WTC11 (cell line): ENCODE results near the gene STARD10. TPM values are rescaled to one million over a fixed set of nuclear protein-coding genes. Genes with fewer than 3 reads are reported as not detected.

Experiments used
- ATAC-seq: fragments of 200-7000 bp; cut with Tn5 transposase; 2 replicates; pipeline ENCODE4 v1.10.0; 2021; ENCODE audit warnings: mild to moderate bottlenecking, moderate library complexity
- CTCF ChIA-PET: fragments of 300-600 bp; sonication (Branson Sonifier 250); formaldehyde crosslinking; loops from one replicate; lab custom pipeline; 2021; ENCODE audit warnings: antibody characterized with exemption; lab: Charles Lee
- POLR2A ChIA-PET: fragments of 350-600 bp; sonication (Branson Sonifier 250); formaldehyde crosslinking; loops from one replicate; lab custom pipeline; 2021; ENCODE audit warnings: antibody characterized with exemption; lab: Charles Lee
- DNase-seq: peaks from one replicate; pipeline ENCODE4 v3.0.0; 2021; ENCODE audit warnings: low spot score
- H3K27ac Mint-ChIP-seq: 2 replicates; pipeline ENCODE4 v1.8.0; 2021; ENCODE audit warnings: mixed read lengths
- H3K27me3 Mint-ChIP-seq: 2 replicates; pipeline ENCODE4 v1.8.0; 2021; ENCODE audit warnings: low read depth, mild to moderate bottlenecking, moderate library complexity, mixed read lengths
- H3K36me3 Mint-ChIP-seq: 2 replicates; pipeline ENCODE4 v1.8.0; 2021; ENCODE audit warnings: mixed read lengths
- H3K4me1 Mint-ChIP-seq: 2 replicates; pipeline ENCODE4 v1.8.0; 2022; ENCODE audit warnings: mixed read lengths
- H3K4me3 Mint-ChIP-seq: 2 replicates; pipeline ENCODE4 v1.8.0; 2021; ENCODE audit warnings: mild to moderate bottlenecking, moderate library complexity, mixed read lengths
- H3K9me3 Mint-ChIP-seq: 2 replicates; pipeline ENCODE4 v1.8.0; 2021; ENCODE audit warnings: mixed read lengths
- ATF2 ChIP-seq: sonication (generic); formaldehyde crosslinking; IDR thresholded peaks from 2 replicates; pipeline ENCODE4 v1.8.1; 2022; ENCODE audit warnings: low read depth, missing genetic modification reagents, borderline replicate concordance
- ATF6 ChIP-seq: sonication (generic); formaldehyde crosslinking; IDR thresholded peaks from 2 replicates; pipeline ENCODE4 v1.8.1; 2023; ENCODE audit warnings: mild to moderate bottlenecking, missing genetic modification reagents
- CBFB ChIP-seq: sonication (generic); formaldehyde crosslinking; IDR thresholded peaks from 2 replicates; pipeline ENCODE4 v1.8.1; 2022; ENCODE audit warnings: mild to moderate bottlenecking, low read depth, missing genetic modification reagents
- CDX4 ChIP-seq: fragments of 250-450 bp; sonication (Bioruptor Pico); IDR thresholded peaks from 2 replicates; pipeline ENCODE4 v1.9.0; 2021; ENCODE audit warnings: moderate library complexity, mild to moderate bottlenecking, inconsistent platforms, borderline replicate concordance
- E2F5 ChIP-seq: sonication (generic); formaldehyde crosslinking; IDR thresholded peaks from 2 replicates; pipeline ENCODE4 v1.8.1; 2022; ENCODE audit warnings: mild to moderate bottlenecking, moderate library complexity, missing genetic modification reagents
- ESRRA ChIP-seq: sonication (generic); formaldehyde crosslinking; IDR thresholded peaks from 2 replicates; pipeline ENCODE4 v1.8.1; 2022; ENCODE audit warnings: mild to moderate bottlenecking, missing genetic modification reagents, borderline replicate concordance
- ETV6 ChIP-seq: sonication (generic); formaldehyde crosslinking; IDR thresholded peaks from 2 replicates; pipeline ENCODE4 v1.8.1; 2022; ENCODE audit warnings: mild to moderate bottlenecking, missing genetic modification reagents
- FOXP1 ChIP-seq: sonication (generic); formaldehyde crosslinking; IDR thresholded peaks from 2 replicates; pipeline ENCODE4 v1.8.0; 2022; ENCODE audit warnings: missing genetic modification reagents, mild to moderate bottlenecking, moderate library complexity, borderline replicate concordance
- GTF2I ChIP-seq: fragments of 250-450 bp; sonication (Bioruptor Pico); conservative IDR thresholded peaks from 2 replicates; pipeline ENCODE4 v1.4.0; 2021; ENCODE audit warnings: mild to moderate bottlenecking
- HMGA2 ChIP-seq: fragments of 250-450 bp; sonication (Bioruptor Pico); IDR thresholded peaks from 2 replicates; pipeline ENCODE4 v1.4.0; 2021; ENCODE audit warnings: mild to moderate bottlenecking, moderate library complexity
- JAZF1 ChIP-seq: fragments of 250-450 bp; sonication (Bioruptor Pico); IDR thresholded peaks from 2 replicates; pipeline ENCODE4 v1.9.0; 2021; ENCODE audit warnings: moderate library complexity, mild to moderate bottlenecking, inconsistent platforms
- JUN ChIP-seq: sonication (generic); formaldehyde crosslinking; IDR thresholded peaks from 2 replicates; pipeline ENCODE4 v1.8.0; 2023; ENCODE audit warnings: mild to moderate bottlenecking, missing genetic modification reagents
- MXD4 ChIP-seq: fragments of 250-450 bp; sonication (Bioruptor Pico); IDR thresholded peaks from 2 replicates; pipeline ENCODE4 v1.8.0; 2021; ENCODE audit warnings: mild to moderate bottlenecking, moderate library complexity, borderline replicate concordance
- MYBL2 ChIP-seq: sonication (generic); formaldehyde crosslinking; IDR thresholded peaks from 2 replicates; pipeline ENCODE4 v1.8.1; 2023; ENCODE audit warnings: mild to moderate bottlenecking, moderate library complexity, missing genetic modification reagents
- NFE2L1 ChIP-seq: sonication (generic); formaldehyde crosslinking; IDR thresholded peaks from 2 replicates; pipeline ENCODE4 v1.8.1; 2023; ENCODE audit warnings: missing genetic modification reagents
- NR3C1 ChIP-seq: sonication (generic); formaldehyde crosslinking; conservative IDR thresholded peaks from 2 replicates; pipeline ENCODE4 v1.8.1; 2023; ENCODE audit warnings: low read depth, mild to moderate bottlenecking, missing genetic modification reagents
- ZMAT4 ChIP-seq: fragments of 250-450 bp; sonication (Bioruptor Pico); IDR thresholded peaks from 2 replicates; pipeline ENCODE4 v1.9.0; 2021; ENCODE audit warnings: mild to moderate bottlenecking
- ZNF232 ChIP-seq: sonication (generic); formaldehyde crosslinking; IDR thresholded peaks from 2 replicates; pipeline ENCODE4 v1.8.0; 2022; ENCODE audit warnings: mild to moderate bottlenecking, missing genetic modification reagents
- ZNF396 ChIP-seq: fragments of 250-450 bp; sonication (Bioruptor Pico); IDR thresholded peaks from 2 replicates; pipeline ENCODE4 v1.8.0; 2021; ENCODE audit warnings: mild to moderate bottlenecking, moderate library complexity, borderline replicate concordance
- ZNF423 ChIP-seq: fragments of 250-450 bp; sonication (Bioruptor Pico); IDR thresholded peaks from 2 replicates; pipeline ENCODE4 v2.1.2; 2022; ENCODE audit warnings: mild to moderate bottlenecking, moderate library complexity
- ZNF512 ChIP-seq: sonication (generic); formaldehyde crosslinking; IDR thresholded peaks from 2 replicates; pipeline ENCODE4 v1.8.1; 2022; ENCODE audit warnings: missing genetic modification reagents, borderline replicate concordance
- total RNA-seq: library from RNA; stranded (reverse); gene quantifications from 3 replicates; pipeline ENCODE4 v1.2.3, GENCODE V29; 2021

STARD10 gene
- total RNA-seq, 1 experiment from 2014 or later, result 32.0 TPM

GRCh38 chr11:72770799-72771198 lies 23.0 kb downstream of the STARD10 start:
- H3K4me1 Mint-ChIP-seq, result peaks cover 14% of the 10 kb centered on the region
- H3K36me3 Mint-ChIP-seq, result no peaks in the 10 kb centered on the region
- H3K4me3 Mint-ChIP-seq, result no peak overlapping the region
- ChIA-PET POLR2A (interaction anchor here (1.5 kb wide), 1 partner anchor 11 kb away, joined by 5 read pairs; no protein-coding TSS in a partner anchor), CTCF (interaction anchor here (1.3 to 1.8 kb wide), 5 partner anchors 10 to 46 kb away, joined by 3 to 8 read pairs (median 4); partner anchors contain the start of gene STARD10)
- DNase-seq (no peak), ATAC-seq (no peak)
- no peaks in the 10 kb centered on the region for H3K9me3 Mint-ChIP-seq
- H3K27me3 Mint-ChIP-seq, result no peaks in the 10 kb centered on the region
- no peak overlapping the region for H3K27ac Mint-ChIP-seq
- TF ChIP-seq JAZF1 (CRISPR knock-in tag) (no peak), ZNF396 (CRISPR knock-in tag) (no peak), NR3C1 (CRISPR knock-in tag) (no peak), MXD4 (no peak), NFE2L1 (no peak), ESRRA (CRISPR knock-in tag) (no peak)

- DNase-seq (no peak), ATAC-seq (no peak)
- H3K4me1 Mint-ChIP-seq, result peaks cover 20% of the 10 kb centered on the region
- H3K36me3 Mint-ChIP-seq, result no peaks in the 10 kb centered on the region
- CTCF ChIA-PET, result interaction anchor here (0.5 to 1.4 kb wide), 2 partner anchors 44 to 127 kb away, joined by 3 to 4 read pairs; no protein-coding TSS in a partner anchor
- no peak overlapping the region for H3K27ac Mint-ChIP-seq
- H3K9me3 Mint-ChIP-seq, result no peaks in the 10 kb centered on the region
- no peak for TF ChIP-seq CDX4 (CRISPR knock-in tag)
- TF ChIP-seq E2F5 (CRISPR knock-in tag), result no peak
- TF ChIP-seq ZNF232 (CRISPR knock-in tag), result no peak
- no peak for TF ChIP-seq HMGA2
- TF ChIP-seq JUN (CRISPR knock-in tag), result no peak
- no peak for TF ChIP-seq ZNF512
- TF ChIP-seq ZNF423 (CRISPR knock-in tag), result no peak
- TF ChIP-seq ATF6 (CRISPR knock-in tag), result no peak
- no peak for TF ChIP-seq ATF2 (CRISPR knock-in tag)
- TF ChIP-seq CBFB, result no peak
- no peak for TF ChIP-seq ETV6 (CRISPR knock-in tag)
- no peak for TF ChIP-seq FOXP1
- no peak for TF ChIP-seq ZMAT4
- TF ChIP-seq GTF2I, result no peak
- TF ChIP-seq MYBL2 (CRISPR knock-in tag), result no peak
- H3K4me3 Mint-ChIP-seq, result no peak overlapping the region
- no peaks in the 10 kb centered on the region for H3K27me3 Mint-ChIP-seq
- POLR2A ChIA-PET, result no interaction called here
Measured at GRCh38 chr11:72769680-72770079, 24.2 kb downstream of the STARD10 start.
